Fibroblast of lung (primary cell): ENCODE data around the gene ZNF407. TPM values are rescaled to one million over a fixed set of nuclear protein-coding genes. Genes with fewer than 3 reads are reported as not detected.

Experiments used
- DNase-seq, 2 donors: peaks; one replicate each; pipeline versions ENCODE4 v3.0.0 to v3.0.0-alpha.2; 2010; ENCODE audit warnings: low read depth in 2 of 2
- H2AFZ ChIP-seq: 2 replicates; pipeline ENCODE4 v1.5.1; 2012; ENCODE audit warnings: low read length, control low read depth, inconsistent platforms
- H3K27ac ChIP-seq: 2 replicates; pipeline ENCODE4 v1.5.1; 2011; ENCODE audit warnings: low read length, control low read depth; ENCODE audit not compliant: insufficient read depth
- H3K27me3 ChIP-seq: 2 replicates; pipeline ENCODE4 v1.5.1; 2011; ENCODE audit warnings: mild to moderate bottlenecking, low read length; ENCODE audit not compliant: control insufficient read depth, insufficient read depth
- H3K36me3 ChIP-seq: 2 replicates; pipeline ENCODE4 v1.5.1; 2011; ENCODE audit warnings: low read length; ENCODE audit not compliant: control insufficient read depth, insufficient read depth
- H3K4me1 ChIP-seq: 2 replicates; pipeline ENCODE4 v1.5.1; 2011; ENCODE audit warnings: low read length; ENCODE audit not compliant: control insufficient read depth, insufficient read depth; ENCODE audit errors: extremely low read depth
- H3K4me2 ChIP-seq: 2 replicates; pipeline ENCODE4 v1.5.1; 2011; ENCODE audit warnings: low read length, control low read depth; ENCODE audit not compliant: insufficient read depth; ENCODE audit errors: extremely low read depth
- H3K4me3 ChIP-seq, 4 experiments: fragments of 200-600 bp in 1 of 4; sonication (generic) in 1 of 4; replicated peaks in 1 of 4; 2 replicates each; pipeline ENCODE4 v1.5.1; 2011 to 2016; ENCODE audit warnings: low read length in 4 of 4, low read depth in 3 of 4, mild to moderate bottlenecking in 3 of 4, control low read depth in 2 of 4, inconsistent platforms in 1 of 4, mixed read lengths in 1 of 4; ENCODE audit not compliant: insufficient read depth in 1 of 4; ENCODE audit errors: control extremely low read depth in 1 of 4
- H3K79me2 ChIP-seq: 2 replicates; pipeline ENCODE4 v1.5.1; 2012; ENCODE audit warnings: mild to moderate bottlenecking, low read length, inconsistent platforms; ENCODE audit not compliant: control insufficient read depth, insufficient read depth
- H3K9ac ChIP-seq: 2 replicates; pipeline ENCODE4 v1.5.1; 2011; ENCODE audit warnings: mild to moderate bottlenecking, low read length, control low read depth; ENCODE audit not compliant: insufficient read depth
- H3K9me3 ChIP-seq: 2 replicates; pipeline ENCODE4 v1.5.1; 2012; ENCODE audit warnings: low read depth, low read length; ENCODE audit not compliant: control insufficient read depth, insufficient read depth
- H4K20me1 ChIP-seq: 2 replicates; pipeline ENCODE4 v1.5.1; 2011; ENCODE audit warnings: low read length; ENCODE audit not compliant: control insufficient read depth, insufficient read depth; ENCODE audit errors: extremely low read depth
- CTCF ChIP-seq, 2 donors: IDR thresholded peaks in 1 of 2; conservative IDR thresholded peaks in 1 of 2; 1 replicate in 1 of 2; 2 replicates in 1 of 2; pipeline ENCODE4 v1.5.1; 2011 to 2012; ENCODE audit warnings: low read length in 2 of 2, control low read depth in 1 of 2, inconsistent platforms in 1 of 2, low read depth in 1 of 2, mild to moderate bottlenecking in 1 of 2
- EZH2 ChIP-seq: IDR thresholded peaks from 2 replicates; pipeline ENCODE4 v1.5.1; 2012; ENCODE audit warnings: low read length, control low read depth, mild to moderate bottlenecking; ENCODE audit errors: missing control alignments
- polyA plus RNA-seq, 2 donors: library from polyadenylated mRNA; depleted of rRNA in 1 of 2; stranded (reverse) in 1 of 2; unstranded in 1 of 2; fragments of >200 nt; gene quantifications; 2 replicates each; pipeline ENCODE4 v1.2.1, GENCODE V29; 2011 to 2012; ENCODE audit warnings: missing spikeins in 1 of 2
- total RNA-seq: library from RNA; depleted of rRNA; stranded (reverse); fragments of >200 nt; gene quantifications from 2 replicates; pipeline ENCODE4 v1.2.1, GENCODE V29; 2014

ZNF407 gene
- total and polyA plus RNA-seq, 2 donors (not counting 1 experiment from before 2014, with no cell fraction given) = 5.1 to 12.6 TPM

GRCh38 chr18:74861154-74861553 is 263.5 kb downstream of the ZNF407 start:
- Histone ChIP-seq H4K20me1 (no peaks in the 10 kb centered on the region), H2AFZ (no peak overlapping the region), H3K9me3 (no peaks in the 10 kb centered on the region), H3K27ac (no peak overlapping the region), H3K36me3 (no peaks in the 10 kb centered on the region), H3K4me2 (no peak overlapping the region), H3K27me3 (no peaks in the 10 kb centered on the region), H3K4me3 (no peak overlapping the region), H3K79me2 (no peaks in the 10 kb centered on the region), H3K4me1 (no peaks in the 10 kb centered on the region), H3K9ac (no peak overlapping the region)
- no peak for TF ChIP-seq CTCF (conservative IDR thresholded peaks at IDR 0.05 in 1 of 2, IDR thresholded peaks at IDR 0.05 in 1 of 2; ENCODE audit: low read depth in 1 of 2, low read length in 2 of 2)
- TF ChIP-seq EZH2 = no peak
- peak; percentile 18 to 40 for DNase-seq

GRCh38 chr18:74862094-74862493 is 264.4 kb downstream of the ZNF407 start:
- H3K9ac ChIP-seq = no peak overlapping the region

DNA sequence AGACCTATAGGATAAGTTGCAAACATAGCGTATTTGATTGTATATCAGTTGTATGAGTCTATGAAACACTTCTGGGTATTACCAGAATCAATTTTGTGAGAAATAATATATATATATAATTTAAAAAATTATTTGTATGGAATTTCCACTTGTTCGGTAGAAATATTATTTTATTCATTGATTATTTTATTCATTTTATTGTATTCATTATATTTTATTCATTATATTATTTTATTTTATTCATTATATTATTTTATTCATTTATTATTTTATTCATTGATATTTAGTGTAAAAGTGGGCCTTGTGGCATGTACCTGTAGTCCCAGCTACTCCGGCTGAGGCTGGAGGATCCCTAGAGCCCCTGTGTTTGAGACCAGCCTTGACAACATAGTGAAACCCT is 268.9 kb downstream of the ZNF407 start:
- no peaks in the 10 kb centered on the region for H3K27me3 ChIP-seq
- DNase-seq = no peak

More at GRCh38 chr18:74862094-74862493, 264.4 kb downstream of the ZNF407 start:
- H3K27me3 ChIP-seq = no peaks in the 10 kb centered on the region
- no peak for DNase-seq
- no peaks in the 10 kb centered on the region for H4K20me1 ChIP-seq
- TF ChIP-seq EZH2 = no peak
- no peak overlapping the region for H3K4me3 ChIP-seq
- H3K79me2 ChIP-seq = no peaks in the 10 kb centered on the region
- H3K36me3 ChIP-seq = no peaks in the 10 kb centered on the region
- H3K4me1 ChIP-seq = no peaks in the 10 kb centered on the region
- H2AFZ ChIP-seq = no peak overlapping the region
- H3K27ac ChIP-seq = no peak overlapping the region
- H3K9me3 ChIP-seq = no peaks in the 10 kb centered on the region
- no peak overlapping the region for H3K4me2 ChIP-seq

More for the DNA sequence above, 268.9 kb downstream of the ZNF407 start:
- H3K36me3 ChIP-seq = no peaks in the 10 kb centered on the region
- H3K79me2 ChIP-seq = no peaks in the 10 kb centered on the region
- no peak for TF ChIP-seq EZH2
- no peak for TF ChIP-seq CTCF (conservative IDR thresholded peaks at IDR 0.05 in 1 of 2, IDR thresholded peaks at IDR 0.05 in 1 of 2; ENCODE audit: low read depth in 1 of 2, low read length in 2 of 2)
- H3K9ac ChIP-seq = no peak overlapping the region
- H3K4me2 ChIP-seq = no peak overlapping the region
- no peak overlapping the region for H3K4me3 ChIP-seq
- H2AFZ ChIP-seq = no peak overlapping the region
- H3K4me1 ChIP-seq = no peaks in the 10 kb centered on the region
- no peaks in the 10 kb centered on the region for H4K20me1 ChIP-seq
- no peak overlapping the region for H3K27ac ChIP-seq
- H3K9me3 ChIP-seq = no peaks in the 10 kb centered on the region
